ENCODE results near the gene ADPRHL1.

ADPRHL1 gene

GRCh38 chr13:113415032-113415431 is 38.3 kb downstream of the ADPRHL1 start:
- DNase-seq (ENCODE audit: low read depth), result no peak

- no peak for DNase-seq (ENCODE audit: low read depth)
Observed at GRCh38 chr13:113414335-113414734, 39.0 kb downstream of the ADPRHL1 start.

GRCh38 chr13:113413898-113414282 is 39.4 kb downstream of the ADPRHL1 start:
- DNase-seq (ENCODE audit: low read depth), result no peak

- DNase-seq (ENCODE audit: low read depth), result no peak
Observed at GRCh38 chr13:113413178-113413897, 40.0 kb downstream of the ADPRHL1 start.

- no peak for DNase-seq (ENCODE audit: low read depth)
Observed at GRCh38 chr13:113412440-113412839, 40.8 kb downstream of the ADPRHL1 start.

GRCh38 chr13:113411216-113412023 is 41.9 kb downstream of the ADPRHL1 start:
- DNase-seq (ENCODE audit: low read depth), result no peak

GRCh38 chr13:113410472-113411201 is 42.7 kb downstream of the ADPRHL1 start:
- no peak for DNase-seq (ENCODE audit: low read depth)

GRCh38 chr13:113408562-113408961 is 44.7 kb downstream of the ADPRHL1 start:
- no peak for DNase-seq (ENCODE audit: low read depth)

- no peak for DNase-seq (ENCODE audit: low read depth)
Observed at GRCh38 chr13:113407531-113408393, 45.5 kb downstream of the ADPRHL1 start.

- DNase-seq (ENCODE audit: low read depth), result no peak
Observed at GRCh38 chr13:113407103-113407530, 46.2 kb downstream of the ADPRHL1 start.

- DNase-seq (ENCODE audit: low read depth), result no peak
Observed at GRCh38 chr13:113406321-113407102, 46.8 kb downstream of the ADPRHL1 start.

- DNase-seq (ENCODE audit: low read depth), result no peak
Observed at GRCh38 chr13:113405481-113406300, 47.6 kb downstream of the ADPRHL1 start.

- DNase-seq (ENCODE audit: low read depth), result no peak
Observed at GRCh38 chr13:113404723-113405471, 48.4 kb downstream of the ADPRHL1 start.

- DNase-seq (ENCODE audit: low read depth), result no peak
Observed at GRCh38 chr13:113404366-113404722, 48.9 kb downstream of the ADPRHL1 start.

- no peak for DNase-seq (ENCODE audit: low read depth)
Observed at GRCh38 chr13:113403255-113404104, 49.8 kb downstream of the ADPRHL1 start.

- DNase-seq (ENCODE audit: low read depth), result no peak
Observed at GRCh38 chr13:113402471-113403254, 50.6 kb downstream of the ADPRHL1 start.
